ENCODE results near the gene MANBA. TPM values are rescaled to one million over a fixed set of nuclear protein-coding genes. Genes with fewer than 3 reads are reported as not detected.

MANBA gene
- total RNA-seq, 1 donor from 2014 or later, result 10.9 TPM

GRCh38 chr4:102596532-102596931 lies 164.2 kb downstream of the MANBA start:
- no peak for DNase-seq (ENCODE audit: low read depth, low spot score)

GRCh38 chr4:102594000-102594399 lies 166.8 kb downstream of the MANBA start:
- no peak for DNase-seq (ENCODE audit: low read depth, low spot score)

- no peak for DNase-seq (ENCODE audit: low read depth, low spot score)
Measured at GRCh38 chr4:102593147-102593546, 167.6 kb downstream of the MANBA start.

GRCh38 chr4:102592256-102592655 lies 168.5 kb downstream of the MANBA start:
- DNase-seq (ENCODE audit: low read depth, low spot score), result no peak

- no peak for DNase-seq (ENCODE audit: low read depth, low spot score)
Measured at GRCh38 chr4:102589743-102590142, 171.0 kb downstream of the MANBA start.

GRCh38 chr4:102586644-102587021 lies 174.1 kb downstream of the MANBA start:
- DNase-seq (ENCODE audit: low read depth, low spot score), result no peak

- no peak for DNase-seq (ENCODE audit: low read depth, low spot score)
Measured at GRCh38 chr4:102586002-102586643, 174.6 kb downstream of the MANBA start.

GRCh38 chr4:102585329-102585728 lies 175.4 kb downstream of the MANBA start:
- no peak for DNase-seq (ENCODE audit: low read depth, low spot score)

- DNase-seq (ENCODE audit: low read depth, low spot score), result no peak
Measured at GRCh38 chr4:102584091-102584490, 176.7 kb downstream of the MANBA start.

Other genes with a start within 250 kb of the MANBA start
- 423 and 466 TPM in 2 replicates for gene UBE2D3, start 66.6 kb upstream of the MANBA start, total RNA-seq
- 38.3 and 47.0 TPM in 2 replicates for gene CISD2, start 108.0 kb upstream of the MANBA start, total RNA-seq